HG03571 (cell line): ENCODE measurements around the gene CYB5R2.

Experiments
- ATAC-seq: cut with Tn5 transposase; IDR thresholded peaks from one replicate; pipeline ENCODE4 v1.9.1; 2021; ENCODE audit not compliant: unreplicated experiment

Gene CYB5R2

GRCh38 chr11:7672960-7673723 lies at the start of gene CYB5R2:
Gene CYB5R2, minus strand, starts transcription at chr11:7673500. Its CDS starts 675 bp downstream, at chr11:7672825.
- no peak for ATAC-seq

GRCh38 chr11:7714786-7715185 lies 41.5 kb upstream of the CYB5R2 start:
- no peak for ATAC-seq

GRCh38 chr11:7706377-7706776 lies 33.1 kb upstream of the CYB5R2 start, which contains the start of gene OVCH2:
Gene OVCH2, minus strand, starts transcription at chr11:7706477. Its CDS starts 83 bp downstream, at chr11:7706394.
- ATAC-seq, result no peak

- no peak for ATAC-seq
Observed at GRCh38 chr11:7703740-7704139, 30.4 kb upstream of the CYB5R2 start.

- ATAC-seq, result no peak
Observed at GRCh38 chr11:7696424-7696823, 23.1 kb upstream of the CYB5R2 start.

- no peak for ATAC-seq
Observed at GRCh38 chr11:7694235-7694634, 20.9 kb upstream of the CYB5R2 start.

- no peak for ATAC-seq
Observed at GRCh38 chr11:7692426-7692825, 19.1 kb upstream of the CYB5R2 start.

- no peak for ATAC-seq
Observed at GRCh38 chr11:7691759-7692350, 18.6 kb upstream of the CYB5R2 start.

GRCh38 chr11:7690648-7691047 lies 17.3 kb upstream of the CYB5R2 start:
- no peak for ATAC-seq

GRCh38 chr11:7689239-7689638 lies 15.9 kb upstream of the CYB5R2 start:
- ATAC-seq, result no peak

- ATAC-seq, result no peak
Observed at GRCh38 chr11:7688238-7688826, 15.0 kb upstream of the CYB5R2 start.

- ATAC-seq, result no peak
Observed at GRCh38 chr11:7687386-7687785, 14.1 kb upstream of the CYB5R2 start.

GRCh38 chr11:7686761-7687160 lies 13.5 kb upstream of the CYB5R2 start:
- no peak for ATAC-seq

GRCh38 chr11:7683571-7683970 lies 10.3 kb upstream of the CYB5R2 start:
- no peak for ATAC-seq

GRCh38 chr11:7677796-7678201 lies 4.5 kb upstream of the CYB5R2 start:
- no peak for ATAC-seq

GRCh38 chr11:7677071-7677470 lies 3.8 kb upstream of the CYB5R2 start:
- no peak for ATAC-seq

GRCh38 chr11:7675631-7676030 lies 2.3 kb upstream of the CYB5R2 start:
- no peak for ATAC-seq

GRCh38 chr11:7673724-7674434 lies 579 bp upstream of the CYB5R2 start:
- no peak for ATAC-seq

GRCh38 chr11:7672276-7672959 lies 882 bp downstream of the CYB5R2 start:
- ATAC-seq, result peak; percentile 24

- peak; percentile 53 for ATAC-seq
Observed at GRCh38 chr11:7671347-7672215, 1.7 kb downstream of the CYB5R2 start.
